GM04504 (cell line): Measurements from ENCODE around the gene PUDP.
A peak's percentile ranks its signal among the peaks of the same experiment; 100 is the strongest.

Experiments
- DNase-seq: peaks from one replicate; pipeline ENCODE4 v3.0.0-alpha.2; 2012; ENCODE audit warnings: low read depth

Gene PUDP

DNA sequence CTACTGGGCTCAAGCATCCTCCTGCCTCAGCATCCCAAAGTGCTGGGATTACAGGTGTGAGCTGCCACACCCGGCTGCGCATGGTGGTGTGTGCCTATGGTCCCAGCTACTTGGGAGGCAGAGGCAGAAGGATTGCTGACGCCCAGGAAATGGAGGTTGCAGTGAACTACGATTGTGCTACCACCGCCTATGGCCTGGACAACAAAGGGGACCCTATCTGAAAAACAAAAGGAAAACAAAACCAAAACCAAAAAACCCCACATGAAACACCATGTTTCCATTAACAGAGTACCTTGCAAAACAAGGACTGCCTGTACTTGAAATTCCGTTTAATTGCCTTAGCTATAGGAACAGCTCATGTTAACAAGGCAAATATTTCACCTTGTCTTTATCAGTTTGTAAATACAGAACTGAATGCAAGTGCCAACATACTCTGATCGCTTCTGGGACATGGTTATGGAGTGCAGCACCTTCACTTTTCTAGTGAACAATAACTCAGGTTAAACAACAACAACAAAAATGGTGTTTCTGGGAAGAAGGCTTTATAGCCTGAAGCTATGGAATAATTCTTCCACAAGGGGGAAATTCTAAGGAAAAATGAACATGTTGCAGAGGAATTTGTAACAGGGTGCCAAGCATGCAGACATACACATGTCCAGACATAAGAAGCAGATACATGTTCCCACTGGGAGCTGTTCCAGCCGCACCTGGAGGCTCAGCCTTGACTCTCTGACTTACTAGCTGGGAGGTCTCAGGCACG lies 73.6 kb downstream of the PUDP start:
- no peak for DNase-seq

DNA sequence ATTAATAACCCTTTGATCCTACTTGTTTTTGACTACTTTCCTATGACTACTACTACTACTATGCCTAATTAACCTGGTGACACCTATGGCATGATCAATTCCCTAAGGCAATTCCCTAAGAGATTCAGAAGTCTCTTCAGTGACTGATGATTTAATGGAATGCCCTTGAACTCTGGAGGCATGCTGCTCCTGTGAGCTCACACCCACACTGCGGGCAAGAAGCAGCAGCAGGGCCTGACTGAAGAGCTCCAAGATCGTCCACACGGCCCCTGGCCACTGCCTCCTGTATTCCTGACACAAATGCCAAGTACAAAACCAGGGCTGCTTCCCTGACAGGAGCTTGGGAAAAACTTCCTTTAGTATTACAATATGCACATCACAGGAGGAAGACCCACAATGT lies 74.6 kb downstream of the PUDP start:
- no peak for DNase-seq

DNA sequence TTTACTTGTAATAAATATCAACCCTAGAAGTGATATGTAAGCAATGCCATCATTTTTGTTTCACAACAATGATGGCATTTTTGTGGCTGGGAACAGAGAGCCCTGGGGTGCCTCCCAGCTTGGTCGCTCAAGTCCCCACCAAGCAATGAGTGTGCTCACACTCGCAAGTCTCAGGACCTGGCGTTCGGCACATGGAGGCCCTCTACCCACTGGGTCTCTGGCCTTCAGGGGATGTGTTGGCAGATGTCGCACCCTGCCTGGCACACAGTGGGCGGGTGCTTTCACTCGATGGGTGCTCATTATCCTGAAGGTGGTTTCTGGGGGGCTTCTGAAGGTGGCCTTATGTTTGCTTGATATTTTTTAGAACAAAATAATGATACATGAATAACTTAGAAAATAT lies 75.1 kb downstream of the PUDP start:
- DNase-seq, result no peak

DNA sequence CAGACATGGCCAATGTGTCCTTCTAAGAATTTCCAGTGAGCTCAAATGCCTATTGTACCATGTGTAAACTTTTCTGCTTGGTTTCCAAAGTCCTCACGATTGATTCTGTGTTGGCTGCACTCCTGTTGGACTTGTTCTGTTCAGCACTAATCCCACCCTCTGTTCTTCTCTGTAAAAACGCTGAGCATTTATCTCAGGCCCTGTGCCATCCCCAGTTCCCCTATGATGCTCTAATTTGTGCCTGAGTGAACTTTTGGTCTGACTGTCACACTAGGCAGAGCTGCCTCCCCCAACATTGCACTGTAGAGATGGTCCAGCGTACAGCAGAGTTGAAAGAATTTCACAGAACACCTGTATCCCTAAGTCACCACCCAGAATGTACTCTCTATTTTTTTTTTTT lies 76.6 kb downstream of the PUDP start:
- DNase-seq, result no peak

DNA sequence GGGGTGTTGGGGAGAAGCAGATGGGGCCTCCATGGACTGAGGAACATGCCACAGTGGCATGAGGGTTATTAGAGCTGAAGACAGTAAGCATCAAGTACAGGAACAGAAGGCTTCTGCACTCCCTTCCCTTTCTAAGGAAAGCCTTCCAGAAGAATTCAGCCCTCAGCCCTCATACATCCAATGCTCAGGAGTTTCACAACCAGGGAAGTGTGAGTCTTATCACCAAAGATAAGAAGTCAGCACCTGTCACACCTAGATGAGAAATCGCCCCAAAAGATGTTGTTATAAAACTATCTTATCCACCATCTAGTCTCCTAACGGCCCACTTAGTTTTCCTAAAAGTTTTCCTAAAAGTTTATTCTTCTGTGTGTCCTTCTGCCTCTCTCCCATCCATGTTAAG lies 78.4 kb downstream of the PUDP start:
- DNase-seq, result no peak

DNA sequence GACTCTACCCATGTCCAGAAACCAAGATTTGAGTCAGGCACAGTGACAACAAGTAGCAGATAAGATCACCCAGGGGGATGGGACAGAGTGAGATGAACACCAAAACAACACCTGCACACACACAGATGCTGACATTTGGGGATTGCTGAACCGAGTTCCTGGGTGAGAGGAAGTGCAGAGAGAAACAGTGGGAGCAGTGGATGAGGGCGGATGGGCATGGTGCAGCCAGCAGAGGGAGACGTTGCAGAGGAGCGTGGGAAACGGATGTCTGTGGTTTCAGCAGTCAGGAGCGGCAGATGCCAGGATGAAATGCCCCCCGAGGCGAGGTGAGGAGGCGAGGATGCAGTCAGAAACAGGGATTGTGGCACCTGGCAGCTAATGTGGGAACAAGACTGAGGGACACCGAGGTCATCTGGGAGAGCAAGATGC lies 79.0 kb downstream of the PUDP start:
- no peak for DNase-seq

DNA sequence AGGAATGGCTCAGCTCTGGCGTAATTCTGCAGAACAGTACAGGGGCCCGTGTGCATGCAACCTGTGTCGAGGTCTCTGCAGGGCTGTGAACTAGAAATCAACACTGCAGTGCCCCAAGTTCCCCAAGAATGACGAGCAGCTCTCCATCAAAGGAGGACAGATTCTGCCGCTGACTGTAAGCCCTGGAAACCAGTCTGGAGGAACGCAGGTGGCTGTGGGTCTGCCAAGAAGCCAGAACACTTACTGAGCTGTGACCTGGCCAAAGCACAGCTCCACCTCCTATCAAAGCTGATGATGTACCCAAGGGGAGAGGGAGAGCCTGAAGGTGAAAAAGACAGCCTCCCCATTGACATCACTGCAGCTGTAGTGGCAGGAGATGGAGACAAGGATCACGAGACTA lies 80.7 kb downstream of the PUDP start:
- DNase-seq, result no peak

DNA sequence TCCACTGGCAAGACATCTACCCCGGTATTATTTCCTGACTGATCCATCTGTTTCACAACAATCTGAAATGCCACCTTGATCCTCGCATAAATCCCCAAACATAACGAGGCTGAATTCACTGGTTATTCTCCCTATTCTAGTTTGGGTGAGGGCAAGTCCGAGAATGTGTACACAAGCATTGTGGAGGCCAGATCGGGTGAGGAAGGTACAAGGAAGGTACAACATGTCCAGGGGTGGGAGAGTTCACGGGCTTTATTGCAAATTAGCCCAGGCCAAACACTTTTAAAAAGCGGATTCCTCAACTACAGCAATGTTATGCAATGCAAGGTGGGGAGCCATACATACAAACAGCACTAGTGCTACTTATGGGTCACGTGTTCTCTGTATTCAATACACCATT lies 82.5 kb downstream of the PUDP start:
- DNase-seq, result no peak

DNA sequence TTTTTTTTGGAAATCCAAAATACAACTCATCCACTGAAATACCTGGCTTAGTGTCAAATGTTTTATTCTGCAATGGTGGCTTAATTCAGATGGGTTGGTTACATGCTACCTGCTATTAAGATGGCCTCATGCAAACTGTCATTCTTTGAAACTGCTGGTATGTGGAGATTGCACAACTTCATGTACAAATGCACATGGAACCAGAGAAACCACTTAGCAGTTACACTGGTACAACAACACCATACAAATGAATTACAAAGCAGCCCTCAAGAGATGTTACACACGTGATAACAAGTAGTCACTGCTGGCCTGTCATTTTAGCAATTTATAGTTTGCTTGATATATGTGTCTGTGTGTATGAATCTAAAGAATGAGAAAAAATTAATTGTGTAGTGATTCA lies 85.0 kb downstream of the PUDP start:
- DNase-seq, result no peak

DNA sequence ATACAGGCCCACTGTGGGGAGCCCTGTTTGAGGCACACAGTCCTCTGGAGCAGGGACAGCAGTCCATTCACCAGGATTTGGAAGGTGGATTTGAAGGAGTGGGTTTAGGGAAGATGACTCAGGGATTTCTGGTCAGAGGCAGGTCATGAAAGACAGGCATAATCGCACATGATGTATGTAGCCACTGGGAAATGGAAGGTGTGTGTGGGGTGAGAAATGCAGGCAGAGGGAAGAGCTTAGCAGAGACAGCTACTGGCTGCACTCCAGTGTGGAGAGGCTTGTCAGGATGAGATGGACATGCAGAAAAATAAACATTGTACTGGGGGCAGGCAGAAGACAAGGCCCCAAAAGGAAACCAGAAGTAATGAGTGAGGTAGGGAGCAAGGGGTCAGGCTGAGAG lies 85.7 kb downstream of the PUDP start:
- no peak for DNase-seq

DNA sequence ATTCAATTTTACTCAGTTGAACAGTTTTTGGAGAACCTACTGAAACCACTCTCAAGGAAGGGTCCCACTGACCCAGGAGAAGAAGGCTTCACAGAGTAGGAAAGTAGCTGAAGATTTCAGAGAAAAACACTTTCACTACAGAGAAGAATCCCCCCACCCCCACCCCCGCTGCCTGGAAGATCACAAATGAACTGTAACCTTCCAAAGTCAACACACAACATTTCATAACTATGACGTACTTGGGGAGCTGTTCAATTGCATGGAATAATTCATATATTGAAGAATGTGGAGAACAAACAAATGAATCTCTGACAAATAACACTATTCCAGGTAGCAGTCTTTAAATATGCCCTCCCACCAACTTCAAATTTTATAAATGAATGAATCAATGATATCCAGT lies 86.5 kb downstream of the PUDP start:
- DNase-seq, result no peak

DNA sequence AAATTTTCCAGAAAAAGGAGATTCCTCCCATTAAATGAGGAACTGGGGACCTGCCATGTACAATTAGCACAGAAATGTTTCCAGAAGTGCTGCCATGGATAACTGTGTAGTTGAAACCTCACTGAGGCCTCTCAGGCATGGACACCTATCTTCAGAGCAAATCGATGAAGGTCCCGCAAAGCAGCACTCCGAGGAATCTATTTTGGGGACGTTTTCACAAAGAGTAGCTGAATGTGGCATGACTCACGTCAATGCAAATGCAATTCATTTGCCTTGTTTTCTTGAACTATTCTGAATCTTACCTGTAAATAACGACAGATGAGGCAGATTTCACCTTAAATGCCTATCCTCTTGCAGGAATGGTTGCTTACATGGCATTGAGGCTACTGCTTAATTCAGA lies 87.5 kb downstream of the PUDP start:
- no peak for DNase-seq

DNA sequence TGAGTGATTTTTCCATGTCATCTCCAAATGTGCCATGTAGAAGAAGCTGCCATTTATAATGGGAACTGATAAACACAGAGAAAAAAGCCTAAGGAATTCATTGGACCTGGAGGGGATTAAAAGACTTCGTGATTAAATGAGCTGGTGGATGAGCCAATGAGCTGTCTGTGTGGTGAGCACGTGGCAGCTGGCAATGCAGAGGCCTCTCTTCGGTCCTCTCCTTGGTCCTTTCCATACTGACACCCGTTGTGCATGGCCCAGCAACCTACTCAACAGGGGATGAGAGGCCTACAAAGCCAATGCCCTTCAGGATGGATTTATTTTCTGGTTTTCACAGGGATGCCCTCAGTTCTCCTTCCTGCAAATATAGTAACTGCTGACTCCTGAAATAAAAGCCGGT lies 88.1 kb downstream of the PUDP start:
- DNase-seq, result no peak

DNA sequence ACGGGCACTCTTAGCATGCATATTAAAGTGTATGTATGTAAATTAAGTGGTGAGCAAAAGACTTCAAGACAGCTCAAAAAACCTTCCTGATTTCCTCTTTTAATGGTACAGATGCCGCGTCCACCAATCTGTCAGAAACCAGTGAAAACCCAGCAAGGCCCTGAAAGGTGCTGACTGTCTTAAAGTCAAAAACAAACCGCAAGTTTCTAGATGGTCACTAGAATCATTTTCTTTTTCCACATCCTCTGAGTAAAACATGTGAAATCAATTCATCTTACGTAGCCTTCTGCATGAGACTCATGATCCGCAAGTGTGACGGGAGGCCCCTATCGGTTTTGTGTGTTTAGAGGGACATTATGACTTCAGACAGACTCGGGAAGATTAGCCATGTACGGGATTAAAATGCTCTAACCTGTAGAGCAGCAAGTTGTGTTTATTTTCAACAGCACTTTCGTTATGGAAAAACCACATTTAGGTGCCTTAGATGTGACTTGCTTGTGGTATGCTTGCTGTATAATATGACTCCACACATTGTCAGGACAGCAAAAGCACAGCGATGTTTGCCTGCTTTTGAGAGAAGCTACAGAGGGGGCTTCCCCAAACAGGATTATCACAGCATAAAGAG lies 88.6 kb downstream of the PUDP start:
- no peak for DNase-seq

DNA sequence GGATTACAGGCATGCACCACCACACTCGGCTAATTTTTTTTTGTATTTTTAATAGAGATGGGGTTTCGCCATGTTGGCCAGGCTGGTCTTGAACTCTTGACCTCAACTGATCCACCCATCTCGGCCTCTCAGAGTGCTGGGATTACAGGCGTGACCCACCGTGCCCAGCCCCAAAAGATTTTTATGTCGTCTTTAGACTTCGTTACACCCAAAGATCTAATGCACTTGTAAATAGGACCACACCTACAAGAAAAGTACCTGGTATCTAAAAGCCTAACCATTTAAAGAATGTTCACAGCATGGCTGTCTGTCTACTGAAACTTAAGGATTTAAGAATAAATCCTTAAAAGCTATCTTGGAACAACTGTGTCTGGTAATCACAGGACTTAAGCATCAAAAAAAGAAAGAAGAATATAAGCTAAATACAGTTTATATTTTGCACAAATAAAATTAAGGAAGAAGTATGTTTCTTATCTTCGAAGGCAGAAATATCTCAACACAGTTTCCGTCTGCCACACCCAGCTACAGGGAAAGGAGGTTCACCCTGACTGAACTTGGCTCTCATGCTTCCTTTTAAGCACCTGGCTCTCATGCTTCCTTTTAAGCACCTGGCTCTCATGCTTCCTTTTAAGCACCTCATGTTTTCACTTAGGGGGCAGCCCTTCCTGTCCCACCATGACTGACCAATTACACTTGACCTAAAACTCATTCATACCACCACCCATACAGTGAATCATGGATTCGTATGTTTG lies 92.4 kb downstream of the PUDP start:
- no peak for DNase-seq

DNA sequence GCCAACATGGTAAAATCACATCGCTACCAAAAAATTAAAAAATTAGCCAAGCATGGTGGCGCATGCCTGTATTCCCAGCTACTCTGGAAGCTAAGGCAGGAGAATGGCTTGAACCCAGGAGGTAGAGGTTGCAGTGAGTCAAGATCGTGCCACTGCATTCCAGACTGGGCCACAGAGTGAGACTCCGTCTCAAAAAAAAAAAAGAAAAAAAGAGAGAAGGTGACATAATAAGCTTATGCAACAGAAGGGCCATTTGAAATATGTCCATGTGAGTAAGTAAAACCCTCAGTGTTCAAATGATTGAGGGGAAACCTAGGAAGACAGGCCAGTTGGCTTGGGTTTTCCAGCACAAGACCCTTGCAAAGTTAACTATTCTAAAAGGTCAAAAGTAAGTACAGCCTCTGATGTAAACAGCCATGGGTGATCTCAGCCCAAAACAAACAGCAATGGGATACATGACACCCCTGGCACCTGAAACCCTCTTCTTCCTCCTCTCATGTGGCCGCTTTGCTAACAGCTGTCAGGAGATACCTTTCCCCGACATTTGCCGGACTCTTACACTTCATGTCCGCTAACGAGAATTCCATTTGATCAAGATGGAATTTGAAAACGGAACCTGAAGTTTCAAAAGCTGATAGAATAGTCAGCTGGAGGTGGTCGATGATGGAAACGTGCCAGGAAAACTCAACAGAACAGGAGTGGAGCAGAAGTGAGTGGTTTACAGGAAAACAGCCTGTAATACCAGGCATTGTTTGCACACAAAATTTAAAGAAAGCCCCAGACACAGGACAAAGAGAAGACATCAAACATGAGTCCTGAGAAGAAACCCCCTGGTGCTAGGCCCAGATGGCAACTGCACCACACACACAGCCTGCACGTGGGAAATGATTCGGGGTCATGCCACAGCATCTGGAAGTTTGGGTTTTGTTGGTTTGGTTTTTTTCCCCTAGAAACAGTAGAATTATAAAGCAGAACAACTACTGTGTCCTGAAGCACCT lies 93.4 kb downstream of the PUDP start:
- DNase-seq, result no peak

DNA sequence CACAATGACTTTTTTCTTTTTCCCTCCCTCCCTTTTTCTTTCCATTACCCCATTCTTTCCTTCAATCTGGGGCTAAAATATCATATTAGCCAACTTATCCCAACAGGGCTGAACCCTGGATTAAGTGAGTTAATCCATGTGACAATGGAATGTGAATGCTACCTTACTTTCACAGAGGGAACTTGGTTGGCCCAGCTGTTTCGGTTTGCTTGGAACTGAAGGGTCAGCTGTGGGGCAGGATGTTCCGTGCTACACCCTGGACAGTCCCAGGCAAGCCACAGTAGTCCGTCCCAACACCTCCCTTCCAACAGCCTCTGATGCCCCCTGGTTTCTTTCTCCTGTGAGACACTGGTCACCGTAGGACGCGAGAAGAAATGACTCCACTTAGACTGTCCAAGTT lies 95.4 kb downstream of the PUDP start:
- no peak for DNase-seq

DNA sequence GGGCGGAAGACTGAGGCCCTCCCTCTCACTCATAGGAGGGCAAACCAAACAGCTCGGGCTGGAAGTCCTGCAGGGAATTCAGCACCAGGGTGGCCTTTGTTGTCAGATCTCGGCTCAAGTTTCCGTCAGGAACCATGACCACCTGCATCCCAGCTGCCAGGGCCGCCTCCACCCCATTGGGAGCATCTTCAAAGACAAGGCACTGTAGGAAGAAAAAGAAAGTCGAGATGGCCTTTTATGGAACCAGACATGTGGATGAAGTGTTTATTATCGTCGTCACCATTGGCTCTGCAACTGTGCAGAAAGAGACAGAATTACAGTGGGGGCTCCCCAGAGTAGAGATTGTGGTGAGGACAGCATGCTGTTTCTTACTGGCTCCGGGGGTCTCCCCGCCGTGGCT lies 97.7 kb downstream of the PUDP start:
- no peak for DNase-seq

DNA sequence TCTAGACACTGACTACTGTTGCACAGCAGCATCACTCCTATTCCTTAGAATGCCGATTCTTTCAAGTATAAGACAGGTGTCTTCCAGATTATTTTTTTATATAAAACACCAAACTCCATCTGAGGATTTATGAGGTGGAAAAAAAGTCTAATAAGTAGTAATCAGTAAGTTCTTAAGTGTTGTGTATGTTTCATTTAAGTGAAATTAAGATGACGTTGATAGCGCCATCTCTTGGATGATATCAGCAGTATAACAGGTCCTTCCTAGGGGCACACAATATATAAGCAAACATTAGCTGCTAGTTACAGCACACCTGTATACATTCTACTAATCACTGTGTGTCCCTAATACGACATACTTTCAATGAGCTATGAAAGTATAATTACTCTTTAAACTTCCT lies 100.0 kb downstream of the PUDP start:
- DNase-seq, result no peak

DNA sequence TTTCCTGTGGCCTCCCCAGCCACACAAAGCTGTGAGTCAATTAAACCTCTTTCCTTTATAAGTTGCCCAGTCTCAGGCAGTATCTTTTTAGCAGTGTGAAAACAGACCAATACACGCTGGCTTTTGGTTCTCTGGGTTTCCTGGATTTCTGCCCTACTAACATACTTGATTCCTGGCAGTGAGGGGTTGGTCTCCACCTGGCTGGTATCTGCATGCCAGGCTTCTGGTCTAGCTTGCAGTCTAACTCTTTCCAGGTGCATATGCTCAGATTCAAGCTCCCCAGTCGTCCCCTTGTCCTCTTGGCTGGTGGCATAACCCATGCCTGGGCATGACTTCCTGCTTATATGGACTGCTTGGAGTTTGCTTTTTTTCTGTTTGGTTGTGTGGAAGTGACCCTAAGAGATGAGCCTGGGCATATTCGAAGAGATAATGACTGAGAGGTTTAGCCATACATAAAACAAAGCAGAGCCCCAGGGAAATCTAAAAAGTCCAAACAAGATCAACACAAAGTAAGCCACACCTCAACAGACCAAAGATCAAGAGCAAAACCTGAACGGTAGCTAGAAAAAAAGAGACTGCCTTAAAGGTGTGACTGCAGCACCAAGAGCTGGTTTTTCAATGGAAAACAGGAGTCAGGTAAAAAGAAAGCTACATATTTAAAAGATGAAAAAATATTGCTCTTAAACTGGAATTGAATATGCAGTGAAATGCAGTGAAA lies 102.6 kb downstream of the PUDP start:
- no peak for DNase-seq

DNA sequence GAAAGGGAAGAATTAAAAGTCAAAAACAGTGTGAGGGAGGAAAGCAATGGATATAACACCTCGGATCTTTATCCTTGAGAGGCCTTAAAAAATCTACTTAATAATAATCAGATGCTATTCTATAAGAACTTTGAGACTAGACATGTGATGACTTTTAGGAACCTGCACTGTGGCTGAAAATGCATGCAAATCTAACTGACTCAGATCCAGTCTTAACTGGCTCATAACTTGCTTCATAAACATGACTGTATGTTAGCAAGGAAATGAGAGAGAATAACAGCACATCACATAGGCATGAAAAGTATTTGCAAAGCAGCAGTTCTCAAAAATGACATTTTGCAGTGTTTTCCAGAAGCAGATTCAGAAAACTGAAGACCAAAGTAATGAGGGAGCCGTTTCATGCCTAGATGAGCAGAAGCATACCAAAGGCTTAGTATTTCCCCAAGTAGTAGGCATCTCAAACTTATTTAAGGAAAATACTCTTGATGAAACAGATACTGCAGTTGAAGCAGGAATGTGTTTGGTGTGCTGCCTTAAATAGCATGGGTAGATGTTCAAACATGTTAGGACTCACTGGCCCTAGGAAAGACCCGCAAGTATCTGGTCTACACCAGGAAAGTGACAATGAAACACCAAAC lies 104.0 kb downstream of the PUDP start:
- DNase-seq, result peak; percentile 30
